GM12878 (cell line): Measurements from ENCODE around the gene MED22. TPM values are rescaled to one million over a fixed set of nuclear protein-coding genes. Genes with fewer than 3 reads are reported as not detected.

Experiments
- ATAC-seq: fragments of 200-7000 bp; cut with Tn5 transposase; 3 replicates; pipeline ENCODE4 v1.9.1; 2020; ENCODE audit warnings: mild to moderate bottlenecking, moderate library complexity
- BruUV-seq: library from RNA; stranded (reverse); fragments of 400-500 nt; replicated peaks from 2 replicates; lab custom pipeline; 2021; lab: Mats Ljungman, UMichigan
- CTCF ChIA-PET: fragments of 300-600 bp; sonication (Branson Sonifier 250); formaldehyde crosslinking; extraction: SDS; loops from one replicate; lab custom pipeline; 2021; ENCODE audit warnings: inconsistent platforms; lab: Yijun Ruan, JAX
- POLR2A ChIA-PET: fragments of 350-600 bp; formaldehyde crosslinking; extraction: SDS; loops from one replicate; lab custom pipeline; 2021; ENCODE audit warnings: inconsistent platforms; lab: Charles Lee
- RAD21 ChIA-PET: fragments of 300-600 bp; sonication (Branson Sonifier 250); formaldehyde crosslinking; loops from one replicate; lab custom pipeline; 2023; ENCODE audit warnings: antibody characterized with exemption; ENCODE audit not compliant: unreplicated experiment; lab: Charles Lee
- SMC1A ChIA-PET: fragments of 300-600 bp; sonication (Branson Sonifier 250); formaldehyde crosslinking; loops from one replicate; lab custom pipeline; 2023; ENCODE audit not compliant: unreplicated experiment, uncharacterized antibody; lab: Charles Lee
- DNase-seq: peaks from one replicate; pipeline ENCODE4 v3.0.0-alpha.2; 2011; ENCODE audit warnings: low read depth, low spot score
- FAIRE-seq: peaks from 3 replicates; lab custom pipeline; 2011; peaks lifted over from hg19 to GRCh38; lab: Jason Lieb, UNC
- H2AFZ ChIP-seq: 2 replicates; pipeline ENCODE4 v1.6.0; 2011; ENCODE audit warnings: low read depth, low read length, control low read depth; ENCODE audit not compliant: control insufficient read depth
- H3K27ac ChIP-seq: 2 replicates; pipeline ENCODE4 v1.5.1; 2011; ENCODE audit warnings: control low read depth; ENCODE audit not compliant: control insufficient read depth, insufficient read depth
- H3K27me3 ChIP-seq, 2 experiments: replicated peaks in 1 of 2; 2 replicates each; pipeline versions ENCODE4 v1.6.0 to v1.6.1; 2011; ENCODE audit warnings: low read length in 1 of 2; ENCODE audit not compliant: control insufficient read depth in 2 of 2, insufficient read depth in 2 of 2
- H3K36me3 ChIP-seq, 2 experiments: 2 replicates each; pipeline ENCODE4 v1.5.1; 2011; ENCODE audit warnings: low read length in 1 of 2; ENCODE audit not compliant: control insufficient read depth in 2 of 2, insufficient read depth in 2 of 2
- H3K4me1 ChIP-seq: 2 replicates; pipeline ENCODE4 v1.6.1; 2011; ENCODE audit warnings: mild to moderate bottlenecking, low read length, moderate library complexity, mixed read lengths; ENCODE audit not compliant: control insufficient read depth, insufficient read depth
- H3K4me2 ChIP-seq: 2 replicates; pipeline ENCODE4 v1.6.0; 2011; ENCODE audit warnings: control low read depth; ENCODE audit not compliant: control insufficient read depth, insufficient read depth
- H3K4me3 ChIP-seq: fragments of 200-600 bp; sonication (generic); 2 replicates; pipeline ENCODE4 v1.5.1; 2016
- H3K79me2 ChIP-seq: 2 replicates; pipeline ENCODE4 v1.6.0; 2011; ENCODE audit warnings: low read length; ENCODE audit not compliant: control insufficient read depth, insufficient read depth
- H3K9ac ChIP-seq: 2 replicates; pipeline ENCODE4 v1.8.0; 2011; ENCODE audit warnings: low read length, control low read depth, mixed read lengths; ENCODE audit not compliant: control insufficient read depth, insufficient read depth
- H3K9me3 ChIP-seq: replicated peaks from 3 replicates; pipeline ENCODE4 v1.5.1; 2011; ENCODE audit warnings: mild to moderate bottlenecking, low read length; ENCODE audit not compliant: control insufficient read depth, insufficient read depth
- H4K20me1 ChIP-seq: 2 replicates; pipeline ENCODE4 v1.6.0; 2011; ENCODE audit not compliant: control insufficient read depth, insufficient read depth
- ATF7 ChIP-seq: fragments of 450-650 bp; IDR thresholded peaks from 2 replicates; pipeline ENCODE4 v1.6.1; 2016; ENCODE audit warnings: low read depth, mild to moderate bottlenecking
- DPF2 ChIP-seq: fragments of 450-650 bp; IDR thresholded peaks from 2 replicates; pipeline ENCODE4 v1.6.1; 2017; ENCODE audit warnings: mild to moderate bottlenecking
- EGR1 ChIP-seq, 2 experiments: IDR thresholded peaks; 1 replicate in 1 of 2; 2 replicates in 1 of 2; pipeline ENCODE4 v1.6.1; 2011 to 2012; ENCODE audit warnings: low read depth in 2 of 2, low read length in 2 of 2, borderline replicate concordance in 1 of 2, mild to moderate bottlenecking in 1 of 2, moderate library complexity in 1 of 2
- NFYA ChIP-seq: IDR thresholded peaks from 2 replicates; pipeline ENCODE4 v1.6.1; 2011; ENCODE audit warnings: low read depth, mild to moderate bottlenecking, low read length, improper control_type of control experiment, borderline replicate concordance
- NR2C2 ChIP-seq: IDR thresholded peaks from 2 replicates; pipeline ENCODE4 v1.6.1; 2011; ENCODE audit warnings: borderline replicate concordance, low read depth; ENCODE audit not compliant: control insufficient read depth, insufficient read length
- PAX8 ChIP-seq: fragments of 450-650 bp; IDR thresholded peaks from 2 replicates; pipeline ENCODE4 v1.6.1; 2017; ENCODE audit warnings: mild to moderate bottlenecking, moderate library complexity
- POU2F2 ChIP-seq: IDR thresholded peaks from 3 replicates; pipeline ENCODE4 v1.6.1; 2011; ENCODE audit warnings: low read depth, mild to moderate bottlenecking, low read length, borderline replicate concordance
- STAT3 ChIP-seq: IDR thresholded peaks from 2 replicates; pipeline ENCODE4 v1.6.1; 2011; ENCODE audit warnings: low read depth, low read length, improper control_type of control experiment
- TARDBP ChIP-seq: IDR thresholded peaks from 2 replicates; pipeline ENCODE4 v1.6.1; 2016; ENCODE audit warnings: borderline replicate concordance
- YBX1 ChIP-seq: fragments of 450-650 bp; IDR thresholded peaks from 2 replicates; pipeline ENCODE4 v1.6.1; 2016; ENCODE audit warnings: antibody characterized with exemption
- ZNF384 ChIP-seq: IDR thresholded peaks from 2 replicates; pipeline ENCODE4 v1.6.1; 2012; ENCODE audit warnings: low read depth, mild to moderate bottlenecking, low read length, improper control_type of control experiment, borderline replicate concordance
- WGBS: methylation state at CpG from one replicate; pipeline ENCODE4 v1.1.6; 2016; ENCODE audit warnings: low lambda C conversion rate; ENCODE audit not compliant: insufficient replicate concordance, insufficient coverage; ENCODE audit errors: missing lambda C conversion rate; 5-methylcytosine and 5-hydroxymethylcytosine counted together
- in situ Hi-C: fragments of 300-500 bp; cut with MboI; formaldehyde crosslinking; loops from 9 replicates; pipeline ENCODE4 v1.14.3; 2018; ENCODE audit warnings: mixed read lengths
- intact Hi-C: fragments of 100-400 bp; cut with micrococcal nuclease; formaldehyde crosslinking; loops from one replicate; pipeline ENCODE4 v1.14.2; 2022; ENCODE audit not compliant: unreplicated experiment
- polyA plus RNA-seq, 11 experiments: library from polyadenylated mRNA; depleted of rRNA in 4 of 11; unstranded in 6 of 11; stranded (reverse) in 5 of 11; fragments of >200 nt; fragmentation: Nextera tagmentation in 4 of 11; fragmentation: Illumina TruSeq in 1 of 11; extraction: Ambion mirVana in 4 of 11; extraction: Trizol in 1 of 11; gene quantifications; 1 replicate in 1 of 11; 2 replicates in 10 of 11; pipeline versions ENCODE4 v1.2.1 to v1.2.3, GENCODE V29; 2011 to 2016; ENCODE audit warnings: inconsistent platforms in 2 of 11, missing spikeins in 2 of 11, low read depth in 1 of 11
- total RNA-seq, 4 experiments: library from RNA; depleted of rRNA in 3 of 4; stranded (reverse); fragments of >200 nt in 3 of 4; fragmentation: Illumina TruSeq in 1 of 4; extraction: Trizol in 1 of 4; gene quantifications; 2 replicates each; pipeline versions ENCODE4 v1.2.1 to v1.2.3, GENCODE V29; 2013 to 2021
- TF ChIP-seq, protein P1 (sequence below), 3 experiments: IDR thresholded peaks in 2 of 3; conservative IDR thresholded peaks in 1 of 3; 2 replicates each; pipeline ENCODE4 v1.5.1; 2011; ENCODE audit warnings: low read depth in 3 of 3, low read length in 3 of 3, mild to moderate bottlenecking in 3 of 3, control low read depth in 2 of 3, moderate library complexity in 2 of 3, inconsistent platforms in 1 of 3, mixed read lengths in 1 of 3; ENCODE audit not compliant: control insufficient read depth in 2 of 3, insufficient read depth in 1 of 3; ENCODE audit errors: extremely low read depth in 1 of 3
- TF ChIP-seq, protein P2 (sequence below): fragments of 450-650 bp; IDR thresholded peaks from 2 replicates; pipeline ENCODE4 v1.6.1; 2016; ENCODE audit warnings: mild to moderate bottlenecking
- TF ChIP-seq, protein P3 (sequence below): fragments of 450-650 bp; IDR thresholded peaks from 2 replicates; pipeline ENCODE4 v1.6.1; 2018; ENCODE audit warnings: borderline replicate concordance, mild to moderate bottlenecking; ENCODE audit not compliant: partially characterized antibody

Gene MED22
- total and polyA plus RNA-seq, 10 of the 15 experiments (the other 5 are each of a cell fraction or from before 2014, with no cell fraction given), result 1.4 to 42.1 (median 24.6) TPM

DNA sequence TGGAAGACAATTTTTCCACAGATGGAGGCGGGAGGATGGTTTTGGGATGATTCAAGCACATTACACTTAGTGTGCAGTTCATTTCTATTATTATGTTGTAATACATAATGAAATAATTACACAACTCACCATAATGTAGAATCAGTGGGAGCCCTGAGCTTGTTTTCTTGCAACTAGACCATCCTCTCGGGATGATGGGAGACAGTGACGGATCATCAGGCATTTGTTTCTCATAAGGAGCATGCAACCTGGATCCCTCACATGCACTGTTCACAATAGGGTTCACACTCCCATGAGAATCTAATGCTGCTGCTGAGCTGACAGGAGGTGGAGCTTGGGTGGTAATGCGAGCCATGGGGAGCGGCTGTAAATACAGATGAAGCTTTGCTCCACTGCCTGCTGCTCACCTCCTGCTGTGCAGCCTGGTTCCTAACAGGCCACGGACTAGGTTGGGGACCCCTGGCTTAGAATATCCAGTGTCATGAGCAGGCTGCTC, 29.8 kb upstream of the MED22 start:
- POLR2A ChIA-PET, result interaction anchor here (1.0 to 2.9 kb wide), 3 partner anchors 13 to 30 kb away, joined by 4 to 12 read pairs (median 10); partner anchors contain the start of genes MED22, RPL7A, SURF1 and SURF2
- RAD21 ChIA-PET, result interaction anchor here (1.1 kb wide), 1 partner anchor 16 kb away, joined by 4 read pairs; no protein-coding TSS in a partner anchor
- Histone ChIP-seq H4K20me1 (no peaks in the 10 kb centered on the region), H3K9me3 (no peaks in the 10 kb centered on the region; the same call in 2 of the 3 replicates), H3K27ac (no peak overlapping the region), H3K27me3 (no peaks in the 10 kb centered on the region), H3K9ac (no peak overlapping the region), H3K4me2 (no peak overlapping the region), H3K79me2 (peaks cover 31% of the 10 kb centered on the region), H2AFZ (no peak overlapping the region), H3K36me3 (no peaks in the 10 kb centered on the region), H3K4me1 (peaks cover 5% of the 10 kb centered on the region), H3K4me3 (no peak overlapping the region)
- no peak for DNase-seq
- intact Hi-C loops, result loop anchor here (5.0 kb wide), 1 partner anchor 40 kb away; the partner anchor contains the start of gene REXO4
- no peak for TF ChIP-seq PAX8
- TF ChIP-seq ATF7, result no peak
- TF ChIP-seq TARDBP, result no peak
- TF ChIP-seq, protein P1, sequence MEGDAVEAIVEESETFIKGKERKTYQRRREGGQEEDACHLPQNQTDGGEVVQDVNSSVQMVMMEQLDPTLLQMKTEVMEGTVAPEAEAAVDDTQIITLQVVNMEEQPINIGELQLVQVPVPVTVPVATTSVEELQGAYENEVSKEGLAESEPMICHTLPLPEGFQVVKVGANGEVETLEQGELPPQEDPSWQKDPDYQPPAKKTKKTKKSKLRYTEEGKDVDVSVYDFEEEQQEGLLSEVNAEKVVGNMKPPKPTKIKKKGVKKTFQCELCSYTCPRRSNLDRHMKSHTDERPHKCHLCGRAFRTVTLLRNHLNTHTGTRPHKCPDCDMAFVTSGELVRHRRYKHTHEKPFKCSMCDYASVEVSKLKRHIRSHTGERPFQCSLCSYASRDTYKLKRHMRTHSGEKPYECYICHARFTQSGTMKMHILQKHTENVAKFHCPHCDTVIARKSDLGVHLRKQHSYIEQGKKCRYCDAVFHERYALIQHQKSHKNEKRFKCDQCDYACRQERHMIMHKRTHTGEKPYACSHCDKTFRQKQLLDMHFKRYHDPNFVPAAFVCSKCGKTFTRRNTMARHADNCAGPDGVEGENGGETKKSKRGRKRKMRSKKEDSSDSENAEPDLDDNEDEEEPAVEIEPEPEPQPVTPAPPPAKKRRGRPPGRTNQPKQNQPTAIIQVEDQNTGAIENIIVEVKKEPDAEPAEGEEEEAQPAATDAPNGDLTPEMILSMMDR (IDR thresholded peaks at IDR 0.05 in 2 of 3, conservative IDR thresholded peaks at IDR 0.05 in 1 of 3; ENCODE audit: control insufficient read depth in 2 of 3, extremely low read depth in 1 of 3, insufficient read depth in 1 of 3, low read depth in 3 of 3, low read length in 3 of 3), result no peak
- TF ChIP-seq, protein P2, sequence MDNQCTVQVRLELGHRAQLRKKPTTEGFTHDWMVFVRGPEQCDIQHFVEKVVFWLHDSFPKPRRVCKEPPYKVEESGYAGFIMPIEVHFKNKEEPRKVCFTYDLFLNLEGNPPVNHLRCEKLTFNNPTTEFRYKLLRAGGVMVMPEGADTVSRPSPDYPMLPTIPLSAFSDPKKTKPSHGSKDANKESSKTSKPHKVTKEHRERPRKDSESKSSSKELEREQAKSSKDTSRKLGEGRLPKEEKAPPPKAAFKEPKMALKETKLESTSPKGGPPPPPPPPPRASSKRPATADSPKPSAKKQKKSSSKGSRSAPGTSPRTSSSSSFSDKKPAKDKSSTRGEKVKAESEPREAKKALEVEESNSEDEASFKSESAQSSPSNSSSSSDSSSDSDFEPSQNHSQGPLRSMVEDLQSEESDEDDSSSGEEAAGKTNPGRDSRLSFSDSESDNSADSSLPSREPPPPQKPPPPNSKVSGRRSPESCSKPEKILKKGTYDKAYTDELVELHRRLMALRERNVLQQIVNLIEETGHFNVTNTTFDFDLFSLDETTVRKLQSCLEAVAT, result no peak
- TF ChIP-seq POU2F2, result no peak
- TF ChIP-seq NR2C2, result no peak
- TF ChIP-seq, protein P3, sequence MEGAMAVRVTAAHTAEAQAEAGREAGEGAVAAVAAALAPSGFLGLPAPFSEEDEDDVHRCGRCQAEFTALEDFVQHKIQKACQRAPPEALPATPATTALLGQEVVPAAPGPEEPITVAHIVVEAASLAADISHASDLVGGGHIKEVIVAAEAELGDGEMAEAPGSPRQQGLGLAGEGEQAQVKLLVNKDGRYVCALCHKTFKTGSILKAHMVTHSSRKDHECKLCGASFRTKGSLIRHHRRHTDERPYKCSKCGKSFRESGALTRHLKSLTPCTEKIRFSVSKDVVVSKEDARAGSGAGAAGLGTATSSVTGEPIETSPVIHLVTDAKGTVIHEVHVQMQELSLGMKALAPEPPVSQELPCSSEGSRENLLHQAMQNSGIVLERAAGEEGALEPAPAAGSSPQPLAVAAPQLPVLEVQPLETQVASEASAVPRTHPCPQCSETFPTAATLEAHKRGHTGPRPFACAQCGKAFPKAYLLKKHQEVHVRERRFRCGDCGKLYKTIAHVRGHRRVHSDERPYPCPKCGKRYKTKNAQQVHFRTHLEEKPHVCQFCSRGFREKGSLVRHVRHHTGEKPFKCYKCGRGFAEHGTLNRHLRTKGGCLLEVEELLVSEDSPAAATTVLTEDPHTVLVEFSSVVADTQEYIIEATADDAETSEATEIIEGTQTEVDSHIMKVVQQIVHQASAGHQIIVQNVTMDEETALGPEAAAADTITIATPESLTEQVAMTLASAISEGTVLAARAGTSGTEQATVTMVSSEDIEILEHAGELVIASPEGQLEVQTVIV, result no peak
- TF ChIP-seq NFYA, result no peak
- TF ChIP-seq DPF2, result no peak
- no peak for TF ChIP-seq STAT3
- TF ChIP-seq YBX1, result no peak
- no peak for TF ChIP-seq EGR1 (IDR thresholded peaks at IDR 0.05; ENCODE audit: borderline replicate concordance in 1 of 2, low read depth in 2 of 2, low read length in 2 of 2)
- no peak for TF ChIP-seq ZNF384
- in situ Hi-C loops, result no loop called here
- no peak for ATAC-seq
- CTCF ChIA-PET, result interaction anchor here (1.2 to 1.8 kb wide), 5 partner anchors 12 to 139 kb away, joined by 3 to 4 read pairs (median 3); no protein-coding TSS in a partner anchor
- 38% methylated on average over 6 of the region's 6 CpGs for WGBS
- no peak for FAIRE-seq
- BruUV-seq, result no TSS peak
- SMC1A ChIA-PET, result interaction anchor here (1.7 kb wide), 1 partner anchor 81 kb away, joined by 3 read pairs; no protein-coding TSS in a partner anchor
